MM.1S (cell line): ENCODE results near the gene TFEC.

ENCODE experiments used
- CTCF ChIP-seq: fragments of 300-600 bp; sonication (generic); IDR thresholded peaks from 2 replicates; pipeline ENCODE4 v1.5.1; 2016; ENCODE audit warnings: antibody characterized with exemption, low read length, mixed read lengths
- EZH2 ChIP-seq: fragments of 300-600 bp; sonication (generic); optimal IDR thresholded peaks from 2 replicates; pipeline ENCODE3; 2017; ENCODE audit warnings: low read depth, mild to moderate bottlenecking, antibody characterized with exemption, low read length, mixed read lengths

DNA sequence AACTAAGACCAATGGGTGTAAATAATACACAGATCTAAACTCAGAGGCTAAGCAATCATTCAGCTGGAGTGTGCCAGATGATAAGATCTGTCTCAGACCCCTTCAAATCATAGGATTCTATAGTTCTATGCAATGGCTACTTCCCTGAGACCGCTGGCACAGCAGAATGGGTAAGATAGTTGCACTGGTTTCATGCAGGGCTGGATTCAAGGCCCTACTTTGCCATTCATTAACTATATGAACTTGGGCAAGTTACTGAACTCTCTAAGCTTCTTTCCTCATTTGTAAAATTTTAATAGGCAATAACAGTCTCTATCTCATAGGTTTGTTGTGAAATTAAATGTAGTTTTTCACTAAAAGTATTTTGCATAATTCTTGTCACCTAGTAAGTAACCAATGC lies 62.0 kb downstream of the TFEC start:
- TF ChIP-seq CTCF (no peak), EZH2 (no peak)
